Ecto neural progenitor cell (in vitro differentiated cells): ENCODE results near the gene FADS2.

ENCODE experiments used
- DNase-seq: peaks from one replicate; pipeline ENCODE4 v3.0.0-alpha.2; 2018; ENCODE audit warnings: low spot score

Gene FADS2

GRCh38 chr11:61795876-61796526 is 32.1 kb upstream of the FADS2 start:
- no peak for DNase-seq

DNA sequence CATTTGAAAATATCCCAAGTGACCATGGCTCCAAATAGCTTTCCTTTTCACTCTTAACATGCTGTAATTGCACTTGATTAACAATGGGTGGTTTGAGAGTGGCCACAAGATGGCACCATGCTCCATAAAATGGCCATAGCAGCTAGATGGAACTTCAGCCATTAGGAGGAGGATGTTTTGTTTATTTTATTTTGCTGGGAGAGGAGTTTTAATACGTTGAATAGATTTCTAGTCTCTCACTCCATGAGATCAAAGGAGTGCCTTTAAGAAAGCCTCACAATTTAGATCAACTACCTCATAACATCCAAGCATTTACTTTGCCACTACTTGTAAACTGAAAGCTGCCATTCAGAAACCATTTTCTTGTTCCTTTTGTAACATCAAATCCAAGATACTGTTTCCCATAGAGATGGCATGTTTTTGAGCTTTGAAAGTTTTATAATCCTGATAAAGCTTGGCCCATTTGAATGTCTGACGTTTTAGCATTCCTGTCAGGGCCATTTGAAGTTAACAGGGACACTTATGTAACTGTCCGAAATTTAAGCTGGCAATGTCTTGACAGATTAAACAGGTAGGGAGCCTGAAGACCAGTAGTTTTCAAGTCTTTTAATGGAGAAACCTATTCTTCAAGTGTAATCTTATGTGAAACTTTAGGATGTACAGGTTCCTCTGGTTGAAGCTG is 30.7 kb upstream of the FADS2 start:
- DNase-seq, result no peak

DNA sequence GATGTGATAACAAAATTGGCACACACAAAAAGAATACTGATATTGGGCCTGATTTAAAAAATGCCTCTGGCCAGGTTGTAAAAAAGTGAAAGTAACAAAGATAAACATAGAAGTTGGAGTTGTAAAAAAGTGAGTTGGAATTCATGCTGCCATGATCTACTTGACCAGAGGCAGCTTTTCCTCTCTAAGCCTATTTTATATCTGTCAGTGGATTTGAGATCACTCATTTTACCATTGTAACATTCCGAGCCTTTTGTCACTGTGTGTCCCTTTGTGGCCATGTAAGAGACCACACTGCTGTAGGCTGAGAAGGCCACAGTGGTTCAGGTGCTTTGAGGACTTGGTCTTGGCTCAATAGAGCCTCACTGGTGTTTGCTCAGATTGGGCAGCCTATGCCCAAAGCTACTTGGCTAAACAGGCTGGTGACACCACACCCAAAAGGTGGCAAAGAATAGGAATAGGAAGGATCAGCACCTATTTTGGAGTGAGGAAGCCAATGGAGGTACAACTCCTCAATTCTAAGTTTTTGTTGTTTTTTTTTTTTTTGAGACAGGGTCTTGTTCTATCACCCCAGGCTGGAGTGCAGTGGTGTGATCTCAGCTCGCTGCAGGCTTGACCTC is 28.3 kb upstream of the FADS2 start:
- DNase-seq, result no peak

GRCh38 chr11:61800331-61801281 is 27.5 kb upstream of the FADS2 start:
- DNase-seq, result no peak

GRCh38 chr11:61802605-61803004 is 25.5 kb upstream of the FADS2 start:
- DNase-seq, result no peak

DNA sequence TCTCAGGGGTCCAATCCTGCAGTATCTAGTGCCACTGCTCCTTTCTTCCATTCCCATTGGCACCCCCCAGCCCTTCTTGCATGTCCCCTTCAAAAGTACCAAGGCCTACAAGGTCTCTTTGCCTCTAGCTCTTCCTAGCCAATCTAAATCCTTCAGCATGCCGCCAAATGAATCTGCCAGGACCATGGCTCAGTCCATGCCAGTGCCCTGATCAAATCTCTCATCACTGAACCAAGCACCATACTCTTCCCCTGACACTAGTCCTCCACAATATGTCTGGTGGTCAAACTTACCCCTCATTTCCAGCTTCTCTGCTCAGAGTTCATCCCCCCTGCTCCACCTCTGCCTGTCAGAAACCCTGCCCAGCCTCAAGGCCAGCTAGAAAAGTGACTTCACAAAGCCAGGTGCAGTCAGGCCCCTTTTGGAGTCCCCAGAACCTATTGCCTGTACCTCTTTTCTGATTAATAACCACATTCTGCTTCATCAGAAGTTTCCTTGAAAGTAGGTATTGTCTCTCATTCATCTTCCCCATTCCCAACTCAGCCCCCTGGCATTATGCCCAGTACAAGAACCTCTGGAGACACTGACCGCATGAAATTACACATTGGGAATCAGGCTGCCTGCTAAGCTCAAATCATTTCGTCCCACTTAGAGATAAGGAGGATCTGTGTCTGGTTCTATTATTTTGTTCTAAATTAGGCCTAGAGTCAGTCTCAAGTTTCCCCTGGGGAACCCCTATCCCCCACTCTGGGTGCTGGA is 24.0 kb upstream of the FADS2 start:
- no peak for DNase-seq

- no peak for DNase-seq
These were observed 23.0 kb upstream of the FADS2 start for GRCh38 chr11:61805146-61805545.

GRCh38 chr11:61806785-61807184 is 21.3 kb upstream of the FADS2 start:
- no peak for DNase-seq

DNA sequence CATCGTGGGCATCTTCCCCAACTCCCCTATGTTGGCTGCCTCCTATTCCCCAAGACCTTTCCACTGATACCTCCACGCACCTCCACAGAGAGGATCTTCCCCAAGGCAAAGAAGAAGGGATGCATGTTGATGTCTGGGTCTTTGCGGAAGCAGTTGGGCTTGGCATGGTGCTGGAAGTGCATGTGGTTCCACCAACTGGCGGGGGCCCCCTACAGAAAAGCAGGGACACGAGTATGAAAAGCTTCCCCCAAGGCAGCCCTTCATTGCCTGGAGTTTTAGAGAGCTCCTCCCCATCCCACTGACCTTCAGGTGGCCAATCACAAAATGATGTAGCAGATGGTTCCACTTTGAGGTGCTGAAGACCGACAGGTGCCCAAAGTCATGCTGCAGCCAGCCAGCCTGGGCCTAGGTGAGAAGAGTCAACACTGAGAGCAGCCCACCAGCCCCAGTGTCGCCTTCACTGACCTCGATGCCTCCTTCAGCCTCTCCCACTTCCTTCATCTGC is 17.4 kb upstream of the FADS2 start:
- DNase-seq, result no peak

DNA sequence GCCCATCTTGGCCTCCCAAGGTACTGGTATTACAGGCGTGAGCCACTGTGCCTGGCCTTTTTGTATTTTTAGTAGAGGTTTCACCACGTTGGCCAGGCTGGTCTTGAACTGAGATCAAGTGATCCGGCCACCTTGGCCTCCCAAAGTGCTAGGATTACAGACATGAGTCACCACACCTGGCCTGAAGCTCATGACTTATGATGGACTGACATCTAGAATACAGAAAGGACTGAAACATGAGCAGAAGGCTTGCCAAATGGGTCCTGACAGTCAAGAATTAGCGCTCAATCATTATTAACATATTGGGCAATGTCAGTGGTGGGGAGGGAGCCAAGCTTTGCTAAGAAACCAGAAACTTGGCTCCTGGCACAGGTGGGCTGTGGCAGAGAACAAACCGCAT is 16.3 kb upstream of the FADS2 start:
- no peak for DNase-seq

GRCh38 chr11:61812736-61813411 is 15.2 kb upstream of the FADS2 start:
- DNase-seq, result no peak

DNA sequence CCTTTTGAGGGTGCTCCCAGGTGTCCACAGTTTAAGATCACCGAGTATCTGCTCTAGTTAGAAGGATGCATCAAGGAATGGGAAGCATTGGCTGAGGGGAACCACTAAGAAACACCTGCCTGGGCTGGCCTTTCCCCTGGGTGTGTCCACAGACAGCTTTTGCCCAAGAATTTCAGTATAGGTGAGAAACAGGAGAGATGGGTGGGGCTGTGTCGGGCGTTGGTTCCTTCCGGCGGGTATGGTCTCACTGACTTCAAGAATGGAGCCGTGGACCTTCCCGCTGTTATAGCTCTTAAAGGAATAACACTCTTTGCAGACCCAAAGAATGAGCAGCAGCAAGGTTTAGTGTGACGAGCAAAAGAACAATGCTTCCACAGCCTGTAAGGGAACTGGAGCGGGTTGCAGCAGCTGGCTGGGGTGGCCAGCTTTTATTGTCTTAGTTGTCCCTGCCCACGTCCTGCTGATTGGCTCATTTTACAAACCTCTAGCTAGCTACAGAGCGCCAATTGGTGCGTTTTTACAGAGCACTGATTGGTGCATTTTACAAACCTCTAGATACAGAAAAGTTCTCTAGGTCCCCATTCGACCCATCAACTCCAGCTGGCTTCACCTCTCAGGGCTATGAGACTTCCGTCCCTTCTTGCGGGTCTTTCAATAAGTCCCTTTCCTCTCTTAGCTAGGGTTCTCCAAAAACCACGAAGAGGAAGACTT is 13.7 kb upstream of the FADS2 start:
- peak; percentile 60 for DNase-seq

- peak; percentile 99 for DNase-seq
These were observed 12.9 kb upstream of the FADS2 start for GRCh38 chr11:61814958-61815789.

GRCh38 chr11:61815790-61816735 is 12.0 kb upstream of the FADS2 start:
- DNase-seq, result peak; percentile 83

DNA sequence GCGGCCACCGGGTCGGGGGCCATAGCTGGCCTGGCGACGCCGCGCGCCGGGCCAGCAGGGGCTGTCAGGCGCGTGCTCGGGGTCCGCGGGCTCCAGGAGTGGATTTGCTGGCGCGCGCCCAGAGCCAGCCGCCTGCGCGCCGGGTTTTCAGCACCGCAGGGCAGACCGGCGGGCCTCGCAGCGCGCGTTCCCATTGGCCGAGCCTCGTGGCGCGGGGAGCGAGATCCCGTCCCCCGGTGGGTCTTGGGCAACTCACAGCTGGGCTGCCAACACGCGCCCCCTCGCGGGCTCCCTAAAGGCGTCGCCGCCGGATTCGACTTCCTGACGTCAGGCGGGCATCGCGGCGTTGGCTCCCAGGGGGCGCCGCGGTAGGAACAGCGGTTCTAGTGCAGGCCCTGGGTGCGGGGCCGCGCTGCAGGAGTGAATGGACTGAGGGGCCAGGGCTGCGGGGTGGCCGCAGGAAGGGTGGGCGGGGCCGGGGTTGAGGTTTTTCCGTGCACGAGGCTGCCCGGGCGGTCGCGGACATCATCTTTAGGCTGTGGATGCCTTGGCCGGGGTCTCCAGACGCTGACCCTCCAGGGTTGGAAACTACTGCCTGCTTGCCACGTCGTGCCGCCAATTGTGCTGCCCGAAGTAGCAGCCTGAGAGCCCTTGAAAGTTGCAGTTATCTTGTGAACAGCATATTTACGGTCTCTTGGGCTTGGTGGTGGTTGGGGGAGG is 11.2 kb upstream of the FADS2 start, which contains the start of gene FADS1:
Gene FADS1, minus strand, starts transcription at position 268 of the 720 bp plus-strand sequence. Its CDS starts 74 bp downstream, at position 194.
- DNase-seq, result peak; percentile 96

GRCh38 chr11:61817471-61818202 is 10.5 kb upstream of the FADS2 start:
- DNase-seq, result no peak

DNA sequence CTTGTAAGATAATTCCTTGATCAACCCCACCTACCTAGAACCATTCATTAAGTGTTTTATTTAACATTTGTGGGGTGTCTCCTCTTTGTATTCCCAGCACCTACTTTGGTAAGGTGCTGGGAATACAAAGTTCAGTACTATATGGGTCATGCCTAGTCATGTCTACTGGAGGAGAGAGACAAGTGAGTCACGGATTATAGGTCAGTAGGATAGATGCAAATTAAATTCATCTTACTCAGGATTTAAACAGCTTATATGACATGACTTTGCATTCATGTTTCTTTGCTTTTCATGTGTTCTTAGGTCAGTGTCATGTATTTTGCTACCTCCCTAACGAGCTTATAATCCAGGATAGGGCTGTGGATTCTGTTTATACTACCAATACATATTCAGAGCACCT is 7.9 kb upstream of the FADS2 start:
- no peak for DNase-seq
